Omental fat pad (tissue), 4 donors: ENCODE results near the gene KLC1. TPM values are rescaled to one million over a fixed set of nuclear protein-coding genes. Genes with fewer than 3 reads are reported as not detected.

Source experiments
- ATAC-seq: fragments of 150-250 bp; one replicate; pipeline ENCODE4 v1.9.1; 2016; ENCODE audit warnings: mild to moderate bottlenecking, moderate library complexity; ENCODE audit not compliant: low FRiP score
- DNase-seq: peaks from one replicate; pipeline ENCODE4 v3.0.0-alpha.2; 2019; ENCODE audit warnings: low spot score
- total RNA-seq, 4 donors: library from RNA; depleted of rRNA; stranded (reverse); fragments of >200 nt; gene quantifications; one replicate each; pipeline ENCODE4 v1.1.0, GENCODE V29; 2016
- TF ChIP-seq, protein P1 (sequence below), 3 donors: fragments of 450-650 bp; IDR thresholded peaks; one replicate each; pipeline ENCODE4 v1.5.1; 2016 to 2017; ENCODE audit warnings: antibody characterized with exemption in 3 of 3, mild to moderate bottlenecking in 3 of 3, moderate library complexity in 2 of 3

The KLC1 gene
- 100 to 1,000 TPM; 195 to 349 (median 289) TPM for total RNA-seq

DNA sequence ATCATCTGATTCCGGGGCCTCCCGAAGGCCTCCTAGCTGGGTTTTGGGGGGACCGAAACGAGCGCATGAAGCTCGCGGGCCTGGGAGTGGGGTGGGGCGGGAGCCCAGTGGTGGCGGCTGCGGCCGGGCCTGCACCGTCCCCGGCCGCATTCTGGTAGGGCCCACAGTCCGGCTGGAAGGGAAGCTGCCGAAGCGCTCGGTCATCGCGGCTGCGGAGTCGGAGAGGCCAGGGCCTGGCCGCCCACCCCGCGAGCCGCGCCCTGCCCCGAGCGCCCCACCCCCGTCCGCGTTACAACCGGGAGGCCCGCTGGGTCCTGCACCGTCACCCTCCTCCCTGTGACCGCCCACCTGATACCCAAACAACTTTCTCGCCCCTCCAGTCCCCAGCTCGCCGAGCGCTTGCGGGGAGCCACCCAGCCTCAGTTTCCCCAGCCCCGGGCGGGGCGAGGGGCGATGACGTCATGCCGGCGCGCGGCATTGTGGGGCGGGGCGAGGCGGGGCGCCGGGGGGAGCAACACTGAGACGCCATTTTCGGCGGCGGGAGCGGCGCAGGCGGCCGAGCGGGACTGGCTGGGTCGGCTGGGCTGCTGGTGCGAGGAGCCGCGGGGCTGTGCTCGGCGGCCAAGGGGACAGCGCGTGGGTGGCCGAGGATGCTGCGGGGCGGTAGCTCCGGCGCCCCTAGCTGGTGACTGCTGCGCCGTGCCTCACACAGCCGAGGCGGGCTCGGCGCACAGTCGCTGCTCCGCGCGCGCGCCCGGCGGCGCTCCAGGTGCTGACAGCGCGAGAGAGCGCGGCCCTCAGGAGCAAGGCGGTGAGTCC lies at the start of gene KLC1:
TSS of gene KLC1 (plus strand) at position 528 of the 819 bp plus-strand sequence. CDS start 25,354 bp downstream, outside the sequence.
- DNase-seq = peak; percentile 71
- TF ChIP-seq, protein P1, sequence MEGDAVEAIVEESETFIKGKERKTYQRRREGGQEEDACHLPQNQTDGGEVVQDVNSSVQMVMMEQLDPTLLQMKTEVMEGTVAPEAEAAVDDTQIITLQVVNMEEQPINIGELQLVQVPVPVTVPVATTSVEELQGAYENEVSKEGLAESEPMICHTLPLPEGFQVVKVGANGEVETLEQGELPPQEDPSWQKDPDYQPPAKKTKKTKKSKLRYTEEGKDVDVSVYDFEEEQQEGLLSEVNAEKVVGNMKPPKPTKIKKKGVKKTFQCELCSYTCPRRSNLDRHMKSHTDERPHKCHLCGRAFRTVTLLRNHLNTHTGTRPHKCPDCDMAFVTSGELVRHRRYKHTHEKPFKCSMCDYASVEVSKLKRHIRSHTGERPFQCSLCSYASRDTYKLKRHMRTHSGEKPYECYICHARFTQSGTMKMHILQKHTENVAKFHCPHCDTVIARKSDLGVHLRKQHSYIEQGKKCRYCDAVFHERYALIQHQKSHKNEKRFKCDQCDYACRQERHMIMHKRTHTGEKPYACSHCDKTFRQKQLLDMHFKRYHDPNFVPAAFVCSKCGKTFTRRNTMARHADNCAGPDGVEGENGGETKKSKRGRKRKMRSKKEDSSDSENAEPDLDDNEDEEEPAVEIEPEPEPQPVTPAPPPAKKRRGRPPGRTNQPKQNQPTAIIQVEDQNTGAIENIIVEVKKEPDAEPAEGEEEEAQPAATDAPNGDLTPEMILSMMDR (IDR thresholded peaks at IDR 0.05) = no peak
- peak; percentile 72 for ATAC-seq

DNA sequence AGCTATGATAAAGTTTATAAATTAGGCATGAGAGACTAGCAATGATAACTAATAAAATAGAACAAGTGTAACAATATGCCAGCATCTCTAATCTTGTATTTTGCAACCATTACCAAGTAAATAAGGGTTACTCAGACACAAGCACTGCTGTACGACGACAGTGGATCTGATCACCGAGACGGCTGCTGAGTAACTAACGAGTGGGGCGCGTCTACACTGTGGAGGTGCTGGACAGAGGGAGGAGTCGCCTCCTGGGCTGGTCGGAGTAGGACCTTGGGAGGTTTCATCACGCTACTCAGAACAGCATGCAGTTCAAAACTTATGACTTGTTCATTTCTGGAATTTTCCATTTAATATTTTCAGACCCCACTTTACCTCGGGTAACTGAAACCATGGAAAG lies 47.8 kb upstream of the KLC1 start:
- ATAC-seq (no peak), DNase-seq (no peak)
- TF ChIP-seq, protein P1 (IDR thresholded peaks at IDR 0.05) = no peak

DNA sequence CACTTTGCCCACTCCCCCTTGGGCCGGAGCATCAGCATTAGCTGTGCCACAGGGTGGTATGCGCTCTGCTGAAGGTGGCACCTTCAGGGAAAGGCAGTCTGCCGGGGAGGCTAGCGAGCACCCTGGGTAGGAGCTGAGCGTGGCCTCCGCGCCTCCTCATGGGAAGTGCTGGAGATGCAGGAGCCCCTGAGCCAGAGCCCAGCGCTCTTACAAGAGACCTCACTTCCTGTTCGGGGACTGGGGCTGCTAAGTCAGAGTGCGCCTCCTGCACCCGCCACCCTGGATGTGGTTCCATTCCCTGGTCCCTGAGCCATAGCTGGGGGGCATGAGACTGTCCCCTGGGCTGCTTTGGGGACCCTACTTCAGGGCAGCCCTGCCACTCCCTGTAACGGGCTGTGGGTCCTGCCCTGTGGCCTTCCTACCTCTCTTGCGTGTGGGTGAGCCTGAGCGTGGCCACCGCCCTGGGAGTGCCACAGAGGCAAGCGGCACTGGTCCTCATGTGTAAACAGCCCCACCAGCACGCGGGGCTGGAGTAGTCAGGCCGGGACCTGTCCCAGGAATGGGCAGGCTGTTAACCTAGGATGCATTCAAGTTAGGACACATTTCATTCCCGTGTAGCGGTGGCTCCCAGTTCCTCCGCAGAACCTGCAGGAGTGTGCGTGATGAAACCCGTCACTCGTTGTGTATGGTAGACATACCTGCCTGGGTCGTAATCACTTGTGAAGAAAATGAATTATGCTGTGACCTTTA lies 46.9 kb upstream of the KLC1 start:
- DNase-seq = no peak
- TF ChIP-seq, protein P1 (IDR thresholded peaks at IDR 0.05) = no peak
- ATAC-seq = no peak

GRCh38 chr14:103584326-103584915 lies 44.6 kb upstream of the KLC1 start:
- DNase-seq (no peak), ATAC-seq (no peak)
- TF ChIP-seq, protein P1 (IDR thresholded peaks at IDR 0.05) = no peak

DNA sequence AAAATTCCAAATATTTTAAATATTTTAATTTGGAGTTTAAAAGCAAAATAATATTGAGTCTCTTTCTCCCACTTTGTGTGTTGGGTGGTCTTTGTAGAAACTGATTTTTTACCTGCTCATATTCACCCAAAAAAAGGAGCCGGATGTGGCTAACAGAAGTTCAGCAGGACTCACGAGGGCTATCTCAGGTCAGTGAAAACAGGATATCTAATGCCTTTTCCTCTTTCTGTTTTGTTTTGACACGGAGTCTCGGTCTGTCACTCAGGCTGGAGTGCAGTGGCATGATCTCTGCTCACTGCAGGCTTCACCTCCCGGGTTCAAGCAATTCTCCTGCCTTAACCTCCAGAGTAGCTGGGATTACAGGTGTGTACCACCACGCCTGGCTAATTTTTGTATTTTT lies 35.4 kb upstream of the KLC1 start:
- TF ChIP-seq, protein P1 (IDR thresholded peaks at IDR 0.05) = no peak
- no peak for DNase-seq
- no peak for ATAC-seq

GRCh38 chr14:103594265-103594664 lies 34.7 kb upstream of the KLC1 start:
- ATAC-seq = no peak
- TF ChIP-seq, protein P1 (IDR thresholded peaks at IDR 0.05) = no peak
- no peak for DNase-seq
